Endothelial cell of umbilical vein (primary cell): ENCODE data around the gene KPNA2. TPM values are rescaled to one million over a fixed set of nuclear protein-coding genes. Genes with fewer than 3 reads are reported as not detected.

Source experiments
- BruUV-seq: library from RNA; stranded (reverse); fragments of 400-500 nt; replicated peaks from 2 replicates; lab custom pipeline; 2021; lab: Mats Ljungman, UMichigan
- CTCF ChIA-PET: fragments of 300-600, 350-600 bp; sonication (Branson Sonifier 250); formaldehyde crosslinking; loops from one replicate; lab custom pipeline; 2021; ENCODE audit warnings: antibody characterized with exemption, inconsistent platforms; lab: Charles Lee
- POLR2A ChIA-PET: fragments of 300-600, 350-600 bp; sonication (Branson Sonifier 250); formaldehyde crosslinking; loops from one replicate; lab custom pipeline; 2021; ENCODE audit warnings: antibody characterized with exemption, inconsistent platforms; lab: Charles Lee
- DNase-seq: peaks from one replicate; pipeline ENCODE4 v3.0.0-alpha.2; 2011; ENCODE audit warnings: low read depth, low spot score
- FAIRE-seq: peaks from 2 replicates; lab custom pipeline; 2011; peaks lifted over from hg19 to GRCh38; lab: Jason Lieb, UNC
- H2AFZ ChIP-seq: 2 replicates; pipeline ENCODE4 v1.6.0; 2012; ENCODE audit warnings: low read depth, low read length, control low read depth, inconsistent platforms
- H3K27ac ChIP-seq: 2 replicates; pipeline ENCODE4 v1.5.1; 2011; ENCODE audit warnings: low read depth, mild to moderate bottlenecking, control low read depth, low read length, moderate library complexity; ENCODE audit not compliant: insufficient read depth
- H3K27me3 ChIP-seq, 2 experiments: 2 replicates each; pipeline versions ENCODE4 v1.6.0 to v1.6.1; 2011; ENCODE audit warnings: low read length in 2 of 2, mixed read lengths in 1 of 2; ENCODE audit not compliant: control insufficient read depth in 2 of 2, insufficient read depth in 2 of 2
- H3K36me3 ChIP-seq, 2 experiments: 2 replicates in 1 of 2; 3 replicates in 1 of 2; pipeline ENCODE4 v1.5.1; 2011; ENCODE audit warnings: low read length in 2 of 2, mild to moderate bottlenecking in 1 of 2, moderate library complexity in 1 of 2; ENCODE audit not compliant: control insufficient read depth in 2 of 2, insufficient read depth in 2 of 2; ENCODE audit errors: extremely low read depth in 1 of 2
- H3K4me1 ChIP-seq: 3 replicates; pipeline ENCODE4 v1.5.1; 2011; ENCODE audit warnings: mild to moderate bottlenecking, low read length; ENCODE audit not compliant: control insufficient read depth, insufficient read depth; ENCODE audit errors: extremely low read depth
- H3K4me2 ChIP-seq: 2 replicates; pipeline ENCODE4 v1.6.1; 2011; ENCODE audit warnings: low read length, control low read depth, mixed read lengths; ENCODE audit not compliant: insufficient read depth
- H3K4me3 ChIP-seq, 3 experiments: fragments of 200-600 bp in 1 of 3; sonication (generic), shearing (Covaris generic) in 1 of 3; replicated peaks in 1 of 3; 2 replicates each; pipeline ENCODE4 v1.5.1; 2011 to 2016; ENCODE audit warnings: control low read depth in 3 of 3, low read length in 3 of 3, mild to moderate bottlenecking in 2 of 3, inconsistent platforms in 1 of 3, low read depth in 1 of 3, moderate library complexity in 1 of 3; ENCODE audit not compliant: insufficient read depth in 1 of 3
- H3K79me2 ChIP-seq: 2 replicates; pipeline ENCODE4 v1.6.0; 2012; ENCODE audit warnings: low read length, inconsistent platforms; ENCODE audit not compliant: control insufficient read depth, insufficient read depth
- H3K9ac ChIP-seq: replicated peaks from 2 replicates; pipeline ENCODE3; 2011; ENCODE audit warnings: low read length, control low read depth; ENCODE audit not compliant: insufficient read depth; ENCODE audit errors: extremely low read depth
- H3K9me1 ChIP-seq: replicated peaks from 3 replicates; pipeline ENCODE4 v1.6.0; 2011; ENCODE audit warnings: mild to moderate bottlenecking, low read length; ENCODE audit not compliant: control insufficient read depth, insufficient read depth; ENCODE audit errors: extremely low read depth
- H3K9me3 ChIP-seq: replicated peaks from 2 replicates; pipeline ENCODE4 v1.5.1; 2012; ENCODE audit warnings: low read length, inconsistent platforms; ENCODE audit not compliant: control insufficient read depth, insufficient read depth
- H4K20me1 ChIP-seq: replicated peaks from 2 replicates; pipeline ENCODE3; 2011; ENCODE audit warnings: mild to moderate bottlenecking, low read length; ENCODE audit not compliant: control insufficient read depth, insufficient read depth; ENCODE audit errors: extremely low read depth
- EZH2 ChIP-seq: IDR thresholded peaks from 2 replicates; pipeline ENCODE4 v1.6.1; 2012; ENCODE audit warnings: borderline replicate concordance, low read depth, mild to moderate bottlenecking, moderate library complexity, low read length, inconsistent platforms; ENCODE audit not compliant: severe bottlenecking
- FOS ChIP-seq: IDR thresholded peaks from 2 replicates; pipeline ENCODE4 v1.6.1; 2011; ENCODE audit warnings: mild to moderate bottlenecking, low read length, moderate library complexity, borderline replicate concordance; ENCODE audit not compliant: insufficient read depth
- GATA2 ChIP-seq: IDR thresholded peaks from 2 replicates; pipeline ENCODE4 v1.7.0; 2011; ENCODE audit warnings: low read depth, mild to moderate bottlenecking, moderate library complexity, mixed read lengths, low read length; ENCODE audit not compliant: insufficient read length, insufficient read depth
- JUN ChIP-seq: IDR thresholded peaks from 2 replicates; pipeline ENCODE4 v1.6.1; 2011; ENCODE audit warnings: borderline replicate concordance, low read depth; ENCODE audit not compliant: insufficient read length, insufficient read depth
- MYC ChIP-seq: IDR thresholded peaks from one replicate; pipeline ENCODE4 v1.6.1; 2011; ENCODE audit warnings: mild to moderate bottlenecking, low read depth, low read length
- POLR2A ChIP-seq: IDR thresholded peaks from 2 replicates; pipeline ENCODE4 v1.6.1; 2012; ENCODE audit warnings: low read depth, mild to moderate bottlenecking, control low read depth, low read length
- POLR2AphosphoS5 ChIP-seq: IDR thresholded peaks from 2 replicates; pipeline ENCODE4 v1.6.1; 2012; ENCODE audit warnings: low read depth, mild to moderate bottlenecking, control low read depth, low read length, moderate library complexity; ENCODE audit not compliant: insufficient read depth
- dilution Hi-C: fragments of 300-500 bp; cut with MboI; formaldehyde crosslinking; loops from one replicate; pipeline ENCODE4 v1.15.0; 2019; ENCODE audit warnings: low sequenced_read_pairs; ENCODE audit not compliant: extremely low pct_ligation_motif_present
- intact Hi-C: fragments of 100-400 bp; cut with micrococcal nuclease; formaldehyde crosslinking; loops from one replicate; pipeline ENCODE4 v1.10.0; 2022
- polyA plus RNA-seq, 4 experiments: library from polyadenylated mRNA; depleted of rRNA in 3 of 4; stranded (reverse) in 3 of 4; unstranded in 1 of 4; fragments of >200 nt; gene quantifications; 2 replicates each; pipeline versions ENCODE4 v1.2.1 to v1.2.3, GENCODE V29; 2011 to 2012; ENCODE audit warnings: missing spikeins in 1 of 4
- total RNA-seq: library from RNA; stranded (reverse); gene quantifications from 2 replicates; pipeline ENCODE4 v1.2.3, GENCODE V29; 2021
- TF ChIP-seq, protein P1 (sequence below), 2 donors: IDR thresholded peaks; 1 replicate in 1 of 2; 2 replicates in 1 of 2; pipeline ENCODE4 v1.5.1; 2011; ENCODE audit warnings: low read length in 2 of 2, mild to moderate bottlenecking in 2 of 2, moderate library complexity in 2 of 2, control low read depth in 1 of 2, inconsistent platforms in 1 of 2, low read depth in 1 of 2; ENCODE audit not compliant: insufficient read depth in 1 of 2; ENCODE audit errors: extremely low read depth in 1 of 2
- TF ChIP-seq, protein P2 (sequence below): IDR thresholded peaks from 2 replicates; pipeline ENCODE4 v1.6.1; 2011; ENCODE audit not compliant: insufficient read depth, insufficient read length

Gene KPNA2
- total and polyA plus RNA-seq, 2 donors (not counting 3 experiments of a cell fraction or from before 2014, with no cell fraction given), result 252 to 382 TPM

DNA sequence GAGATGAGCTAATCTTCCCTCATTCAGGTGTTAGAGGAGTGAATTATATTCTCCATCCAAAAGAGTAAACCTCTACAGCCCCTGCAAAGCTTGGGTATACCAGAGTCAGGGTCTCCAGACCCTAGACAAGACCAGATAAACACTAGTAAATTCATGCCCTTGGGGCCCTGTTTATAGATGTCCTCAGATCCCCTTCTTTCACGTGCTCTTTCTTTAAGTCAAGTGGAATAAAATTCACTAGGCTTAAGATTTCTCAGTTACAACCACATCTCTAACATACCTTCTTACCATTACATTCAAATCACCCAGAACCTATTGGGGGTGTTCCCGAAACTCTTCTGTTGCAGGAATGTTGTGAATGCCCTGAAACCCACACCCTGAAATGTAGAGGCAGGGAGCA lies 37.1 kb upstream of the KPNA2 start:
- dilution Hi-C loops (no loop called here), intact Hi-C loops (no loop called here)
- Histone ChIP-seq H3K79me2 (no peaks in the 10 kb centered on the region), H4K20me1 (no peaks in the 10 kb centered on the region), H3K27me3 (no peaks in the 10 kb centered on the region), H3K27ac (no peak overlapping the region), H3K4me2 (no peak overlapping the region), H3K9me1 (no peaks in the 10 kb centered on the region), H2AFZ (no peak overlapping the region), H3K4me1 (peaks cover 16% of the 10 kb centered on the region), H3K9me3 (no peaks in the 10 kb centered on the region), H3K36me3 (no peaks in the 10 kb centered on the region), H3K4me3 (no peak overlapping the region), H3K9ac (no peak overlapping the region)
- FAIRE-seq (no peak), DNase-seq (no peak)
- ChIA-PET CTCF (no interaction called here), POLR2A (no interaction called here)
- TF ChIP-seq POLR2A, result no peak
- no peak for TF ChIP-seq MYC
- TF ChIP-seq, protein P1, sequence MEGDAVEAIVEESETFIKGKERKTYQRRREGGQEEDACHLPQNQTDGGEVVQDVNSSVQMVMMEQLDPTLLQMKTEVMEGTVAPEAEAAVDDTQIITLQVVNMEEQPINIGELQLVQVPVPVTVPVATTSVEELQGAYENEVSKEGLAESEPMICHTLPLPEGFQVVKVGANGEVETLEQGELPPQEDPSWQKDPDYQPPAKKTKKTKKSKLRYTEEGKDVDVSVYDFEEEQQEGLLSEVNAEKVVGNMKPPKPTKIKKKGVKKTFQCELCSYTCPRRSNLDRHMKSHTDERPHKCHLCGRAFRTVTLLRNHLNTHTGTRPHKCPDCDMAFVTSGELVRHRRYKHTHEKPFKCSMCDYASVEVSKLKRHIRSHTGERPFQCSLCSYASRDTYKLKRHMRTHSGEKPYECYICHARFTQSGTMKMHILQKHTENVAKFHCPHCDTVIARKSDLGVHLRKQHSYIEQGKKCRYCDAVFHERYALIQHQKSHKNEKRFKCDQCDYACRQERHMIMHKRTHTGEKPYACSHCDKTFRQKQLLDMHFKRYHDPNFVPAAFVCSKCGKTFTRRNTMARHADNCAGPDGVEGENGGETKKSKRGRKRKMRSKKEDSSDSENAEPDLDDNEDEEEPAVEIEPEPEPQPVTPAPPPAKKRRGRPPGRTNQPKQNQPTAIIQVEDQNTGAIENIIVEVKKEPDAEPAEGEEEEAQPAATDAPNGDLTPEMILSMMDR (IDR thresholded peaks at IDR 0.05; ENCODE audit: extremely low read depth in 1 of 2, insufficient read depth in 1 of 2, low read depth in 1 of 2, low read length in 2 of 2), result no peak
- no peak for TF ChIP-seq GATA2
- TF ChIP-seq POLR2AphosphoS5, result no peak
- TF ChIP-seq, protein P2, sequence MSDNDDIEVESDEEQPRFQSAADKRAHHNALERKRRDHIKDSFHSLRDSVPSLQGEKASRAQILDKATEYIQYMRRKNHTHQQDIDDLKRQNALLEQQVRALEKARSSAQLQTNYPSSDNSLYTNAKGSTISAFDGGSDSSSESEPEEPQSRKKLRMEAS, result no peak
- TF ChIP-seq EZH2, result no peak
- TF ChIP-seq JUN, result no peak
- no peak for TF ChIP-seq FOS
- BruUV-seq, result no TSS peak
